ENCODE measurements around the gene ICAM3. TPM values are rescaled to one million over a fixed set of nuclear protein-coding genes. Genes with fewer than 3 reads are reported as not detected.
A peak's percentile ranks its signal among the peaks of the same experiment; 100 is the strongest.

Gene ICAM3
- total RNA-seq, 3 donors from 2014 or later: 5.9 to 10.1 (median 7.9) TPM

DNA sequence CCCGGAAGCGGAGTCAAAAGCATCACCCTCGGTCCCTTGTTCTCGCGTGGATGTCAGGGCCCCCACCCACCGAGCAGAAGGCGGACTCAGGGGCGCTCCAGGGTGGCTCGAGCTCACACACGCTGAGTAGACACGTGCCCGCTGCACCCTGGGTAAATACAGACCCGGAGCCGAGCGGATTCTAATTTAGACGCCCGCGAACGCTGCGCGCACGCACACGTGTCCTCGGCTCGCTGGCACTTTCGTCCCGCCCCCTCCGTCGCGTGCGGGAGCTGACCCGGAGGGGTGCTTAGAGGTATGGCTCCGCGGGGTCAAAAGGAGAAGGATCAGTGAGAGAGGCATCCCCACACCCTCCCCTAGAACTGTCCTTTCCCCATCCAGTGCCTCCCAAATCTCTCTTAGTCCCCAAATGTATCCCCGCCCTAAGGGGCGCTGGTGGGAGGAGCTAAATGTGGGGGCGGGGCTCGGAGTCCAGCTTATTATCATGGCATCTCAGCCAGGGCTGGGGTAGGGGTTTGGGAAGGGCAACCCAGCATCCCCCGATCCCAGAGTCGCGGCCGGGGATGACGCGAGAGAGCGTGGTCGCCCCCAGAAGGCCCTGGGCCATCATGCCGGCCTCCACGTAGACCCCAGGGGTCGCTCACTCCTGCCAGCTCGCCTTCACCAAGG is 50.1 kb downstream of the ICAM3 start:
- Histone ChIP-seq H3K9me3 (no peaks in the 10 kb centered on the region), H3K27ac (peak overlapping the region in 1 of 2 donors; percentile 0), H3K27me3 (peaks cover 20 to 58% of the 10 kb centered on the region in 2 donors), H3K4me1 (peaks cover 22% of the 10 kb centered on the region in 2 donors), H3K36me3 (no peaks in the 10 kb centered on the region), H3K4me3 (peak overlapping the region; percentile 7 to 72 (median 54))
- intact Hi-C loops (cut with DNase I; ENCODE audit: low total_unique reads): no loop called here
- no peak for DNase-seq (ENCODE audit: low spot score in 2 of 2)
- TF ChIP-seq, protein P1, sequence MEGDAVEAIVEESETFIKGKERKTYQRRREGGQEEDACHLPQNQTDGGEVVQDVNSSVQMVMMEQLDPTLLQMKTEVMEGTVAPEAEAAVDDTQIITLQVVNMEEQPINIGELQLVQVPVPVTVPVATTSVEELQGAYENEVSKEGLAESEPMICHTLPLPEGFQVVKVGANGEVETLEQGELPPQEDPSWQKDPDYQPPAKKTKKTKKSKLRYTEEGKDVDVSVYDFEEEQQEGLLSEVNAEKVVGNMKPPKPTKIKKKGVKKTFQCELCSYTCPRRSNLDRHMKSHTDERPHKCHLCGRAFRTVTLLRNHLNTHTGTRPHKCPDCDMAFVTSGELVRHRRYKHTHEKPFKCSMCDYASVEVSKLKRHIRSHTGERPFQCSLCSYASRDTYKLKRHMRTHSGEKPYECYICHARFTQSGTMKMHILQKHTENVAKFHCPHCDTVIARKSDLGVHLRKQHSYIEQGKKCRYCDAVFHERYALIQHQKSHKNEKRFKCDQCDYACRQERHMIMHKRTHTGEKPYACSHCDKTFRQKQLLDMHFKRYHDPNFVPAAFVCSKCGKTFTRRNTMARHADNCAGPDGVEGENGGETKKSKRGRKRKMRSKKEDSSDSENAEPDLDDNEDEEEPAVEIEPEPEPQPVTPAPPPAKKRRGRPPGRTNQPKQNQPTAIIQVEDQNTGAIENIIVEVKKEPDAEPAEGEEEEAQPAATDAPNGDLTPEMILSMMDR (IDR thresholded peaks at IDR 0.05): no peak
- TF ChIP-seq POLR2AphosphoS5 (IDR thresholded peaks at IDR 0.05) (no peak), POLR2A (IDR thresholded peaks at IDR 0.05) (no peak)

DNA sequence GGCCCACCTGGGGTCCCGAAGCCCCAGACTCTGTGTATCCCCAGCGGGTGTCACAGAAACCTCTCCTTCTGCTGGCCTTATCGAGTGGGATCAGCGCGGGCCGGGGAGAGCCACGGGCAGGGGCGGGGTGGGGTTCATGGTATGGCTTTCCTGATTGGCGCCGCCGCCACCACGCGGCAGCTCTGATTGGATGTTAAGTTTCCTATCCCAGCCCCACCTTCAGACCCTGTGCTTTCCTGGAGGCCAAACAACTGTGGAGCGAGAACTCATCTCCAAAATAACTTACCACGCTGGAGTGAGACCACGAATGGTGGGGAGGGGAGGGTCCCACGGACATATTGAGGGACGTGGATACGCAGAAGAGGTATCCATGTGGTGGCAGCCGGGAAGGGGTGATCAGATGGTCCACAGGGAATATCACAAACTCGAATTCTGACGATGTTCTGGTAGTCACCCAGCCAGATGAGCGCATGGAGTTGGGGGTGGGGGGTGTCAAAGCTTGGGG is 50.7 kb downstream of the ICAM3 start:
- Histone ChIP-seq H3K27ac (peak overlapping the region in 1 of 2 donors; percentile 0), H3K36me3 (no peaks in the 10 kb centered on the region), H3K4me3 (peak overlapping the region in 2 of 3 donors; percentile 54 to 72), H3K9me3 (no peaks in the 10 kb centered on the region), H3K4me1 (peaks cover 22% of the 10 kb centered on the region in 2 donors), H3K27me3 (peaks cover 20 to 52% of the 10 kb centered on the region in 2 donors)
- no peak for DNase-seq (ENCODE audit: low spot score in 2 of 2)
- intact Hi-C loops (cut with DNase I; ENCODE audit: low total_unique reads): no loop called here
- TF ChIP-seq POLR2A (IDR thresholded peaks at IDR 0.05) (no peak), POLR2AphosphoS5 (IDR thresholded peaks at IDR 0.05) (no peak)
- TF ChIP-seq, protein P1 (IDR thresholded peaks at IDR 0.05): no peak

DNA sequence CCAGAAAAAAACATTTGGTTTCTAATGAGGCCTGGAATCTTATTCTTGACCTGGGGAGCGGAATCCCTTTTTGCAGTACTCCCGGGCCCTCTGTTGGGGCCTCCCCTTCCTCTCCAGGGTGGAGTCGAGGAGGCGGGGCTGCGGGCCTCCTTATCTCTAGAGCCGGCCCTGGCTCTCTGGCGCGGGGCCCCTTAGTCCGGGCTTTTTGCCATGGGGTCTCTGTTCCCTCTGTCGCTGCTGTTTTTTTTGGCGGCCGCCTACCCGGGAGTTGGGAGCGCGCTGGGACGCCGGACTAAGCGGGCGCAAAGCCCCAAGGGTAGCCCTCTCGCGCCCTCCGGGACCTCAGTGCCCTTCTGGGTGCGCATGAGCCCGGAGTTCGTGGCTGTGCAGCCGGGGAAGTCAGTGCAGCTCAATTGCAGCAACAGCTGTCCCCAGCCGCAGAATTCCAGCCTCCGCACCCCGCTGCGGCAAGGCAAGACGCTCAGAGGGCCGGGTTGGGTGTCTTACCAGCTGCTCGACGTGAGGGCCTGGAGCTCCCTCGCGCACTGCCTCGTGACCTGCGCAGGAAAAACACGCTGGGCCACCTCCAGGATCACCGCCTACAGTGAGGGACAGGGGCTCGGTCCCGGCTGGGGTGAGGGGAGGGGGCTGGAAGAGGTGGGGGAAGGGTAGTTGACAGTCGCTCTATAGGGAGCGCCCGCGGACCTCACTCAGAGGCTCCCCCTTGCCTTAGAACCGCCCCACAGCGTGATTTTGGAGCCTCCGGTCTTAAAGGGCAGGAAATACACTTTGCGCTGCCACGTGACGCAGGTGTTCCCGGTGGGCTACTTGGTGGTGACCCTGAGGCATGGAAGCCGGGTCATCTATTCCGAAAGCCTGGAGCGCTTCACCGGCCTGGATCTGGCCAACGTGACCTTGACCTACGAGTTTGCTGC is 52.4 kb downstream of the ICAM3 start, which contains the start of gene ICAM4:
Gene ICAM4, plus strand, starts transcription at position 153 of the 935 bp plus-strand sequence. Its CDS starts 58 bp downstream, at position 211.
- Histone ChIP-seq H3K4me1 (peaks cover 19 to 22% of the 10 kb centered on the region in 2 donors), H3K27ac (peak within 1 kb of the TSS; percentile 26 to 32), H3K4me3 (peak within 1 kb of the TSS in 2 of 3 donors; percentile 10 to 37), H3K9me3 (no peaks in the 10 kb centered on the region), H3K27me3 (peaks cover 11 to 37% of the 10 kb centered on the region in 2 donors), H3K36me3 (no peaks in the 10 kb centered on the region)
- TF ChIP-seq, protein P1 (IDR thresholded peaks at IDR 0.05): no peak
- no peak for TF ChIP-seq POLR2A (IDR thresholded peaks at IDR 0.05)
- TF ChIP-seq POLR2AphosphoS5 (IDR thresholded peaks at IDR 0.05): no peak
- intact Hi-C loops (cut with DNase I; ENCODE audit: low total_unique reads): no loop called here
- no peak for DNase-seq (ENCODE audit: low spot score in 2 of 2)

DNA sequence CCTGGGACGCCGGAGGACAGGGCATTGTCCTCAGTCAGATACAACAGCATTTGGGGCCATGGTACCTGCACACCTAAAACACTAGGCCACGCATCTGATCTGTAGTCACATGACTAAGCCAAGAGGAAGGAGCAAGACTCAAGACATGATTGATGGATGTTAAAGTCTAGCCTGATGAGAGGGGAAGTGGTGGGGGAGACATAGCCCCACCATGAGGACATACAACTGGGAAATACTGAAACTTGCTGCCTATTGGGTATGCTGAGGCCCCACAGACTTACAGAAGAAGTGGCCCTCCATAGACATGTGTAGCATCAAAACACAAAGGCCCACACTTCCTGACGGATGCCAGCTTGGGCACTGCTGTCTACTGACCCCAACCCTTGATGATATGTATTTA is 54.0 kb downstream of the ICAM3 start:
- intact Hi-C loops (cut with DNase I; ENCODE audit: low total_unique reads): no loop called here
- Histone ChIP-seq H3K4me3 (no peak overlapping the region), H3K27ac (peak overlapping the region in 1 of 2 donors; percentile 26), H3K27me3 (peaks cover 4 to 23% of the 10 kb centered on the region in 2 donors), H3K4me1 (peaks cover 10 to 12% of the 10 kb centered on the region in 2 donors), H3K36me3 (no peaks in the 10 kb centered on the region), H3K9me3 (no peaks in the 10 kb centered on the region)
- TF ChIP-seq, protein P1 (IDR thresholded peaks at IDR 0.05): no peak
- TF ChIP-seq POLR2AphosphoS5 (IDR thresholded peaks at IDR 0.05): no peak
- TF ChIP-seq POLR2A (IDR thresholded peaks at IDR 0.05): no peak
- DNase-seq (ENCODE audit: low spot score in 2 of 2): no peak

Data from breast epithelium (tissue), 4 donors.